Ureter (tissue), 1 donor: ENCODE data around the gene SYCP2L. TPM values are rescaled to one million over a fixed set of nuclear protein-coding genes. Genes with fewer than 3 reads are reported as not detected.

Source experiments
- DNase-seq: peaks from one replicate; pipeline ENCODE4 v3.0.0-alpha.2; 2020; ENCODE audit warnings: low spot score
- total RNA-seq: library from RNA; stranded (reverse); gene quantifications from one replicate; pipeline ENCODE4 v1.2.4, GENCODE V29; 2023
- donor health status: DM: yes; HTN: yes; CAD: no.

The SYCP2L gene
- total RNA-seq, 1 donor from 2014 or later = 0.26 TPM

DNA sequence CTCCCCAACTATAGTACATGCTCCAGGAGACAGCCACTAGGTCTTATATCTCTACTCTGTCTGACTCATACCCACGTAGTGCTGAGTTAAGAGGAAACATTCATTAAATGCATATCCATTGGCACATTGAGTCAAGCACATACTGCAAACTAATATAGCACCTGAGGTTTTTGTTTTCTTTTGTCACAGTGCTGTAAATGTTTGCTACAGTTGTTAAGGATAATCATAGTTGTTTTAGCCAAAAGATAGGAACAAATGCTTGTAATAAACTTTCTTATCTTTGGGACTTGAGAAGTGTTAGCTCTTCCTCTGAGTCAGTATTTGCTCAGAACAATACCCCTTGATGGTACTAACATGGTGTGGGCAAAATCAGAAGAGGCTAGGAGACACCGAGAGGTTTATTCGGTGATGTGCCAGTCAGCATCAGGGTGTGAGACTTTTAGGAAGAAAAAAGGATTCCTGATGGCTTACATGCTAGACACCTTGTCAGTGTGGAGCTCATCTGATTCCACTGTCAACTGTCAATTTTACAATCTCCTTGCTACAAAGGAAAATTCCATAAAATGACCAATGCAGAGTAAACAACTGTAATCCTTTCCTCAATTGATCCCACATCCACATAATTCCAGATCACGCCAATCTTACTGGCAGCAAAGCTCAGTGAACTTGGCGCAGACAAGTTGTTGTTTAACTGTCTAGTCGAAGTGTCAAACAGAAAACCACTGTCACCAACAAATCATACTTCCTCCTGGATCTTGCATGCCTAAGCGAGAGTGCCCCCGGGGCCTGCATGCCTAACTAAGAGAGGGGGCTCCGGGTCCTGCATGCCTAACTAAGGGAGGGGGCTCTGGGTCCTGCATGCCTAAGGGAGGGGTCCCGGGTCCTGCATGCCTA is 121.1 kb downstream of the SYCP2L start:
- DNase-seq = no peak

DNA sequence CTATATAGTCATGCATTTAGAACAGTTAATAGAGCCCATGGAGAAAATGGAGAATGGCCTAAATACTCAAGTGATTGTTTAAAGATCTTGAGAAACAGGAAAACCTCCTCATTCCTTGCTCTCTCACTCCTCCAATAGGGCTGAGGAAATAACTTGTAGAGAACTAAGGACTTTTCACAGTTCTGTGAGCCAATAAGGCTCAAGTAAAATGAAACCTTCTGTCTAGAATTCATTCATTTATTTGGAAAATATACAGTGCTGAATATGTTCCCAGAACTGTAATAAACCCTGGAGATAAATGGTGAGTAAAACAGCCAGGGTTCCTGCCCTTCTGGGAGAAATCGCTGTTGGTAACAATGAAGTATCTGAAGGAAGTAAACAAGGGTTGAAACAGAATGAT is 122.0 kb downstream of the SYCP2L start:
- no peak for DNase-seq

DNA sequence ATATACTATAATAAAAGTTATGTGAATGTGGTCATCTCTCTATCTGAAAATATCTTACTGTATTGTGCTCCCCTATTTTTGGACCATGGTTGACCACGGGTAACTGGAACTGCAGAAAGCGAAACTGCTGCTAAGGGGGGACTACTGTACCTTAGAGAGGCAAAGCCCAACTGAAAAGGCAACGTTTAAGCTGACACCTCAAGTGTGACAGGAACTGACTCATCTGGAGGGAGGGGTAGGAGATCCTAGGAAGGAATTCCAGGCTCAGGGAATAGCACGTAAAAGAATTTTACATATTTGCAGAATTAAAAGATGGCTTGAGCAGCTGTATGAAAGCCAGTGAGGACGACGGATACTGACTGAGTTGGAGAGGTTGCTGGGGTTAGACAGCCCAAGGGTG is 122.5 kb downstream of the SYCP2L start:
- DNase-seq = no peak

DNA sequence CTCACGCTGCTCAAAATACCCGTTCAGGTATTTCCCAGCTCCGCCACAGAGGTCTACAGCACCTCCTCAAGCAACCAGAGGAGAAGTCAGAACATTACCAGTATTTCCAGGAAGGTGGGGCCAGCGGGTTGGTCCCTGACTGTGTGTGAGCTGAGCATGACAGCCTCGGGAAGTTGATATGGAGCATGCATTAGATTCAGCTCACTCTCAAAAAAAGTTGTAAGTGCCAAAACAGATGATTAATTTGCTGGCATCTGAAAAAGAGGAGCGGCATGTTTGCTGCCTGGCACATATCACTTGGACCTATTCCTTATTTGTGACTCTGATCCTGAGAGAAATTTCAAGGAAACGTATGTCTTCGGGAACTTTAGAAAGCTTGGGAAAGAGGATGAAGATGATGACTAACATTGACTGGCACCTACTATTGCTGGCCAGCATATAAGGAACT is 125.0 kb downstream of the SYCP2L start:
- no peak for DNase-seq

DNA sequence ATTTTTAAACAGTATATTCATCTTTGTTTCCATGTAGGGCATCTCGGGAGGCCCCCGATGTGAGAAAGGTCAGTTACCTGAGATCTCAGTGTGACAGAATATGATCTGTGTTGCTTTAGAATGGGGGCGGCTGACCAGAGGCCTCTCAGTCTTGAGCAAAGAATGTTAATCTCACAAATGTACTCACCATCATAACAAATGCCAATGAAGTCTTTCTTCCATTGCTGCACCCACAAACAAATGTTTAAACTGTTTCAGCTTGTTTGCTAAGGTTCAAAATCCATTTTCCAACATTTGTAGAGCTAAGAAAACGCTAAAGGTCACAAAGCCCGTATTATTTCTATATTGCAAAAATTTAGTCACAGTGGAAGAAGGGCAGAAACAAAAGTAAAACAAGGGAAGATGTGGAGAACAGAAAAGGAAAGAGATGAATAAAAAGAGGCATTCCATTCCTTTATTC is 125.5 kb downstream of the SYCP2L start:
- no peak for DNase-seq

DNA sequence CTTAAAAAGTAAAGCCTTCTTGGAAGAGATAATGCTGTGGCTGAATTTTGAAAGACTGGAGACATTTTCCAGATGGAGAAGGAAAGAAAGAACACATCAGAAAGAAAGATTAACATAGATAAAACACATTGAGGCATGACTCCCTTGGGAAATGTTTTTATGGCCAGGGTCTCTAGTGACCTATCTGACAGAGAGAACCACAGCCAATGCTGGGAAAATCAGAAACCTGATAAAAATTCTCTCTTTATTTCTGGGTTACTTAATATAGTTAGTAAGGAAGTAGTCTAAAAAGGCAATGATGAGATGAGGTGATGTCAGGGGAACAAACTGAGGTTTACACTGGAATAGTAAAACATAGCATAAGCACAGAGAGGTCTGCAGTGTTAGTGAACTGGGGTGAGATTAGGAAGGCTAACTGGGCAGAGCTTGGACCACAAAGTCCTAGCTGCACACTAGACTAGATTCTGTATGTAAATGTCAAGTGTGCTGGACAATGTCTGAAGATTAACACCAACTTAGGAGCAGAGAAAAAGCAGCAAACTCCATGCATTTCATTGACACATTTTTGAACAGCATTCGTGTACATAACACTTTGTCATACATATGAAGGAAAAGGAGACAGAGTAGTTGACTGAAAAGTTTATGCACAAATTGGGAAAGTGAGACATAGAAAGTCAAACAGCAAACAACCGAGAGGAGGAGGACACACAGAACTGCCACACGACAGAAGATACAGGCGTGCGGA is 126.3 kb downstream of the SYCP2L start:
- no peak for DNase-seq

DNA sequence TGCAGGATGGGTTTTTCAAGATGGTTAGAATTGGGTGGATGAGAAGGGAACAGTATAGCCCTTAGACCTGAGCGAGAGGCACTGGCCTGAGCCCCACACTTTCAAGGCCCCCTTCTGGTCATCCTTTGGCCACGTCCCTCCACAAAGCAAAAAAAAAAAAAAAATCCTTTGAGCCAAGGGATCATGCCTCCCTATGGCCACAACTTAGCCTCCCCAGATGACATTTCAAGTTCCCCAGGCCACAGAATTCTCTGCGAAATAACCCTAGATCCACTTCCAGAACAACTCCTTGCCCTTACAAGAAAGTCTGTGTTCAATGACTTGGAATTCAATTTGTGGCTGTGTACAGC is 126.8 kb downstream of the SYCP2L start:
- no peak for DNase-seq

DNA sequence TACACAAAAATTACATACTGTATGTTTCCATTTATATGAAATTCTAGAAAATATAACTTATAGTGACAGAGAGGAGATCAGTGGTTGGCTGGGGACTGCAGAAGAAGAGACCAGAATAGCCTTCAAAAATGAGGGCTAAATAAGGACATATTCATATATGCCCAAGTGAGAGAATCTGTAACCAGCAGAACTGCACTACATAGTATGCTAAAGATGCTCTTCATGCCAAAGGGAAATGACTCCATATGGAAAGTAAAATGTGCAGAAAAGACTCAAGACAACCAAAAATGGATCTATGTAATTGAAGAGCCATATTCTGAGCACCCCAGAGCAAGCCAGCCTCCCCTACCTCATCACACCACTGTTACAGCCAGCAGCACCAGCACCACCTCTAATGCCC is 128.2 kb downstream of the SYCP2L start:
- no peak for DNase-seq

DNA sequence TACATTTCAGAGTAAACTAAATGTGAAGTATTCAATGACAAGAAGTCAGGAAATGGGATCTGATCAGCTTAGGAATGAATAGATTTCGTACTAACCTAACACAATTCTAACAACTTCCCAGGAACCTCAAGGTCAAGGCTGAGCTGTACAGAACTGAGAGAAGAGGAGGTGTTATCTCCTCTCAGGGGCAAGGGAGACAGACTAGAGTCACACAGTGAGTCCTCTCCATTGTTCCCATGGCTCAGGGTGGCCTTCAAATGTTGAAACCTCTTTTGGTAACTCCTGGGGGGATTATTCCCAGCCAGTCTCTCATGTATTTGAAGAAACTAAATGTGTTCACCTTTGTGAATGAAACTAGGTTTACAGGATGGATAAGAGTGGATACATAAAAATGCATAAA is 129.6 kb downstream of the SYCP2L start:
- DNase-seq = no peak

DNA sequence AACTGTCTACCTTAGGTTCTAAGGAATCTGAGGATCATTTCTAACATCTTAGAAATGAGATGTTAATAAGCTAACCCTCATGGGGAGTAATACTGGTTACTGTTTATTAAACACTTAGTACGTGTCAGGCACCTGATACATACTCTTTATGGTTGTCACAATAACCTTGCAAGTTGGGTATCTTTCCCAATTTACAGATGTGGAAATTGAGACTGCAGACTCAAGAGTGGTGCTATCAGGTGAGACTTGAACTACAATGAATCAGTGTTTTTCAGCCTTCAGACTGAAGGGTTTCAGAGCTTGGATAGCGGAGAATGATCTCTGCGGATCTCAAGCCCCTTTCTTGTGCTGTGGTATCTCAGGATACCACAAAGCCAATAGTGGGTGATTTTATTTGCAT is 130.2 kb downstream of the SYCP2L start:
- no peak for DNase-seq

DNA sequence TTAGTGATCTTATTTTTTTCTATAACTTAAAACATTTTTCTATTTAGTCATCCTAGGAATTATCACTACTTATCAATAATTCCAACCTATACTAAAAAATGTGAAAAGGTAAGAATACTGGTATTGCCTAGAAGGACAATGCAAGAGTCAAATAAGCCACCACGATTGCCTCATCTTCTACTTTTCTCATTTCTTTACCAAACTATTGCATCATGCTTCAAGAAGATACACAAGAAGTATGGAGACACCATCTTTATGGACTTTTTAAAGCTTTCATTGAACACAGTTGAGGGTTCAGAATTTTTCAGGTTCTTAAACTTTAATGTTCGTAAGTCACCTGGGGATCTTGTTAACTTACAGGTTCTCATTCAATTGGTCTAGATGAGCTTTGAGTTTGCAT is 131.4 kb downstream of the SYCP2L start:
- DNase-seq = no peak

DNA sequence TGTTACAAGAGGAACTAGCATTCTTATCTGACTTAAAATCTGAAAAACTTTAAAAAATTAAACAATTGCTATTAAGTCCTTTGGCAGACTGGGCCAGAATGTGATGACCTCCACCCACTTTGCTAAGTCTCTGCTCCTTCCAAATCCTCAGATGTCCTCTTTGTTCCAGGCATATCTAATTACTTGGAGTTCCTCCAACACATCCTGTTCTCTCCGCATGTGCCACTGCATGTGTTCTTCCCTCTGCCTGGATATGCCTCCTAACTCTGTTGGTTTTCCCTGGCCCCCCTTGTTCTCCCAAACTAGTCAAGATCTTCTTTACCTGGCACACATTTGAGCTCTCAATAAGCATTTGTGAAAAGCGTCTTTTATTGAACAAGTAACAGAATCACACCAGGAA is 134.2 kb downstream of the SYCP2L start:
- DNase-seq = no peak

DNA sequence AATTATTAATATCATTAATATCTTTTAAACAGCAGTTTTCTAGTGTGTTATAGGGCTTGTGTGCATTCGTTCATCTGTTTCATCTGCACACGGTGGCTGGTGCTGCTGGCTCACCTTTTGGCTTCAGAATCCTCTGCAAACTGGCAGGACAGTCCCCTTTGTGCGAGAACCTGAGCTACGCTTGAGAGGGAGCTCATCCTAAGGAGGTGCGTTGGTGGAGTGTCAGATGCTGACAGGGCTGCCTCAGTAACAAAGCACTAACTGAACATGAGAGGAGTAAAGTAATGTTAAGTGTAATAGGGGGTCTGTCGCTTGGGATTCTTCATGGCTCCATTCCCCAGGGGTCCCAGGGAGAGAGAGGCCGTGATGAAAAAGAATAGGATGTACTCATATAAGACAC is 134.9 kb downstream of the SYCP2L start:
- no peak for DNase-seq

DNA sequence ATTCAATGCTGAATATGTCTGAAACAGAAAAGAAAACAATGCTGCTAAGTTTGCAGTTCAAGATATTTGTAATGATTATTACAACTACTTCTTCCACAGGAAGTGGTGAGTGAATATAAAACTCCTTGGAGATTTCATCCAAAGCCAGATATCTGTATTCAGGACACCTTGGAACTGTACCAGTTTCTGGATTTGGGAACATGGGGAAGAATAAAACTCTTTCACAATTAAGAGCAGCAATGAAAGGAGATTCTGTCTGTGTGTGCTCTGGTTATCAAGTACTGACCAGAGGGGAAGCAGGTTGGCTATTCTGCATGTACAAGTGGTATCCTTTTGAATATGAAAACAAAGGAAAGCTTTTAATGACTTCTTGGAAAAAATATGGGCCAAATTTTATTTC is 136.2 kb downstream of the SYCP2L start:
- no peak for DNase-seq

Other genes with a start within 250 kb of the SYCP2L start
- gene C6orf52, start 192.4 kb upstream of the SYCP2L start, total RNA-seq = 1.8 TPM
- 14.5 TPM for gene PAK1IP1, start 192.1 kb upstream of the SYCP2L start, total RNA-seq
- gene TMEM14C, start 164.0 kb upstream of the SYCP2L start, total RNA-seq = 85.5 TPM
- gene TMEM14B, start 139.2 kb upstream of the SYCP2L start, total RNA-seq = 83.3 TPM
- gene MAK, start 48.5 kb upstream of the SYCP2L start, total RNA-seq = 0.16 TPM
- not detected for gene GCM2, start 5.0 kb upstream of the SYCP2L start, total RNA-seq
- gene ELOVL2, start 157.3 kb downstream of the SYCP2L start, total RNA-seq = 0.31 TPM
- gene SMIM13, start 206.8 kb downstream of the SYCP2L start, total RNA-seq = 6.7 TPM
- 0.18 TPM for gene ERVFRD-1, start 224.7 kb downstream of the SYCP2L start, total RNA-seq